Peyer's patch (tissue), 4 donors: ENCODE data around the gene MPP4.

Source experiments
- CTCF ChIP-seq, 6 experiments: fragments of 450-650 bp in 4 of 6; fragments of 200-600 bp in 2 of 6; sonication (generic) in 1 of 6; IDR thresholded peaks; one replicate each; pipeline ENCODE4 v1.5.1; 2017 to 2019; ENCODE audit warnings: antibody characterized with exemption in 6 of 6, mild to moderate bottlenecking in 3 of 6, moderate library complexity in 1 of 6
- POLR2A ChIP-seq, 2 donors: fragments of 450-650 bp; IDR thresholded peaks; one replicate each; pipeline ENCODE4 v1.5.1; 2017; ENCODE audit warnings: antibody characterized with exemption in 2 of 2, mild to moderate bottlenecking in 2 of 2, moderate library complexity in 2 of 2

GRCh38 chr2:201685156-201685555, 13.3 kb downstream of the MPP4 start:
- TF ChIP-seq CTCF (IDR thresholded peaks at IDR 0.05) = no peak
- TF ChIP-seq POLR2A (IDR thresholded peaks at IDR 0.05) = no peak
